GM12878 (cell line): ENCODE measurements around the gene EN1. TPM values are rescaled to one million over a fixed set of nuclear protein-coding genes. Genes with fewer than 3 reads are reported as not detected.

ENCODE experiments used
- ATAC-seq: fragments of 200-7000 bp; cut with Tn5 transposase; 3 replicates; pipeline ENCODE4 v1.9.1; 2020; ENCODE audit warnings: mild to moderate bottlenecking, moderate library complexity
- BruUV-seq: library from RNA; stranded (reverse); fragments of 400-500 nt; replicated peaks from 2 replicates; lab custom pipeline; 2021; lab: Mats Ljungman, UMichigan
- CTCF ChIA-PET: fragments of 300-600 bp; sonication (Branson Sonifier 250); formaldehyde crosslinking; extraction: SDS; loops from one replicate; lab custom pipeline; 2021; ENCODE audit warnings: inconsistent platforms; lab: Yijun Ruan, JAX
- POLR2A ChIA-PET: fragments of 350-600 bp; formaldehyde crosslinking; extraction: SDS; loops from one replicate; lab custom pipeline; 2021; ENCODE audit warnings: inconsistent platforms; lab: Charles Lee
- RAD21 ChIA-PET: fragments of 300-600 bp; sonication (Branson Sonifier 250); formaldehyde crosslinking; loops from one replicate; lab custom pipeline; 2023; ENCODE audit warnings: antibody characterized with exemption; ENCODE audit not compliant: unreplicated experiment; lab: Charles Lee
- SMC1A ChIA-PET: fragments of 300-600 bp; sonication (Branson Sonifier 250); formaldehyde crosslinking; loops from one replicate; lab custom pipeline; 2023; ENCODE audit not compliant: unreplicated experiment, uncharacterized antibody; lab: Charles Lee
- DNase-seq: peaks from one replicate; pipeline ENCODE4 v3.0.0-alpha.2; 2011; ENCODE audit warnings: low read depth, low spot score
- FAIRE-seq: peaks from 3 replicates; lab custom pipeline; 2011; peaks lifted over from hg19 to GRCh38; lab: Jason Lieb, UNC
- H2AFZ ChIP-seq: 2 replicates; pipeline ENCODE4 v1.6.0; 2011; ENCODE audit warnings: low read depth, low read length, control low read depth; ENCODE audit not compliant: control insufficient read depth
- H3K27ac ChIP-seq: 2 replicates; pipeline ENCODE4 v1.5.1; 2011; ENCODE audit warnings: control low read depth; ENCODE audit not compliant: control insufficient read depth, insufficient read depth
- H3K27me3 ChIP-seq, 2 experiments: replicated peaks in 1 of 2; 2 replicates each; pipeline versions ENCODE4 v1.6.0 to v1.6.1; 2011; ENCODE audit warnings: low read length in 1 of 2; ENCODE audit not compliant: control insufficient read depth in 2 of 2, insufficient read depth in 2 of 2
- H3K36me3 ChIP-seq, 2 experiments: 2 replicates each; pipeline ENCODE4 v1.5.1; 2011; ENCODE audit warnings: low read length in 1 of 2; ENCODE audit not compliant: control insufficient read depth in 2 of 2, insufficient read depth in 2 of 2
- H3K4me1 ChIP-seq: 2 replicates; pipeline ENCODE4 v1.6.1; 2011; ENCODE audit warnings: mild to moderate bottlenecking, low read length, moderate library complexity, mixed read lengths; ENCODE audit not compliant: control insufficient read depth, insufficient read depth
- H3K4me2 ChIP-seq: 2 replicates; pipeline ENCODE4 v1.6.0; 2011; ENCODE audit warnings: control low read depth; ENCODE audit not compliant: control insufficient read depth, insufficient read depth
- H3K4me3 ChIP-seq: fragments of 200-600 bp; sonication (generic); 2 replicates; pipeline ENCODE4 v1.5.1; 2016
- H3K79me2 ChIP-seq: 2 replicates; pipeline ENCODE4 v1.6.0; 2011; ENCODE audit warnings: low read length; ENCODE audit not compliant: control insufficient read depth, insufficient read depth
- H3K9ac ChIP-seq: 2 replicates; pipeline ENCODE4 v1.8.0; 2011; ENCODE audit warnings: low read length, control low read depth, mixed read lengths; ENCODE audit not compliant: control insufficient read depth, insufficient read depth
- H3K9me3 ChIP-seq: replicated peaks from 3 replicates; pipeline ENCODE4 v1.5.1; 2011; ENCODE audit warnings: mild to moderate bottlenecking, low read length; ENCODE audit not compliant: control insufficient read depth, insufficient read depth
- H4K20me1 ChIP-seq: 2 replicates; pipeline ENCODE4 v1.6.0; 2011; ENCODE audit not compliant: control insufficient read depth, insufficient read depth
- BCLAF1 ChIP-seq: fragments of 450-650 bp; IDR thresholded peaks from 2 replicates; pipeline ENCODE4 v1.6.1; 2017; ENCODE audit warnings: antibody characterized with exemption, mild to moderate bottlenecking, moderate library complexity
- CBX3 ChIP-seq: fragments of 200-600 bp; sonication (generic); IDR thresholded peaks from 2 replicates; pipeline ENCODE4 v1.6.1; 2016; ENCODE audit warnings: low read depth, borderline replicate concordance
- CEBPZ ChIP-seq: fragments of 150-350 bp; IDR thresholded peaks from 2 replicates; pipeline ENCODE4 v1.6.1; 2016; ENCODE audit warnings: low read depth, low read length
- E2F4 ChIP-seq: IDR thresholded peaks from 2 replicates; pipeline ENCODE4 v1.6.1; 2012; ENCODE audit warnings: low read depth, low read length, improper control_type of control experiment
- GABPA ChIP-seq: IDR thresholded peaks from 2 replicates; pipeline ENCODE4 v1.6.1; 2014; ENCODE audit warnings: antibody characterized with exemption, low read depth, mild to moderate bottlenecking, inconsistent platforms
- HDGF ChIP-seq: fragments of 450-650 bp; IDR thresholded peaks from 2 replicates; pipeline ENCODE4 v1.6.1; 2016; ENCODE audit warnings: antibody characterized with exemption
- IRF3 ChIP-seq: fragments of 450-650 bp; IDR thresholded peaks from 2 replicates; pipeline ENCODE4 v1.6.1; 2014; ENCODE audit warnings: mild to moderate bottlenecking
- KDM1A ChIP-seq: fragments of 200-600 bp; sonication (generic); IDR thresholded peaks from 2 replicates; pipeline ENCODE4 v1.6.1; 2016; ENCODE audit warnings: borderline replicate concordance
- MYC ChIP-seq: IDR thresholded peaks from 2 replicates; pipeline ENCODE4 v1.6.1; 2011; ENCODE audit warnings: mild to moderate bottlenecking, low read length, moderate library complexity, inconsistent platforms; ENCODE audit not compliant: insufficient read depth, insufficient replicate concordance, insufficient read length, severe bottlenecking
- NR2C1 ChIP-seq: fragments of 450-650 bp; IDR thresholded peaks from 2 replicates; pipeline ENCODE4 v1.6.1; 2017; ENCODE audit warnings: antibody characterized with exemption, mild to moderate bottlenecking, moderate library complexity
- POU2F2 ChIP-seq: IDR thresholded peaks from 3 replicates; pipeline ENCODE4 v1.6.1; 2011; ENCODE audit warnings: low read depth, mild to moderate bottlenecking, low read length, borderline replicate concordance
- TAF1 ChIP-seq: IDR thresholded peaks from 2 replicates; pipeline ENCODE4 v1.6.1; 2011; ENCODE audit warnings: mild to moderate bottlenecking, low read depth, low read length, borderline replicate concordance
- TARDBP ChIP-seq: IDR thresholded peaks from 2 replicates; pipeline ENCODE4 v1.6.1; 2016; ENCODE audit warnings: borderline replicate concordance
- TCF7 ChIP-seq: IDR thresholded peaks from 2 replicates; pipeline ENCODE4 v1.6.1; 2014; ENCODE audit warnings: antibody characterized with exemption, borderline replicate concordance
- WRNIP1 ChIP-seq: IDR thresholded peaks from 2 replicates; pipeline ENCODE4 v1.6.1; 2011; ENCODE audit warnings: low read depth, low read length, improper control_type of control experiment, borderline replicate concordance
- ZNF24 ChIP-seq: fragments of 450-650 bp; IDR thresholded peaks from 2 replicates; pipeline ENCODE4 v1.6.1; 2017; ENCODE audit warnings: antibody characterized with exemption, mild to moderate bottlenecking
- WGBS: methylation state at CpG from one replicate; pipeline ENCODE4 v1.1.6; 2016; ENCODE audit warnings: low lambda C conversion rate; ENCODE audit not compliant: insufficient replicate concordance, insufficient coverage; ENCODE audit errors: missing lambda C conversion rate; 5-methylcytosine and 5-hydroxymethylcytosine counted together
- in situ Hi-C: fragments of 300-500 bp; cut with MboI; formaldehyde crosslinking; loops from 9 replicates; pipeline ENCODE4 v1.14.3; 2018; ENCODE audit warnings: mixed read lengths
- intact Hi-C: fragments of 100-400 bp; cut with micrococcal nuclease; formaldehyde crosslinking; loops from one replicate; pipeline ENCODE4 v1.14.2; 2022; ENCODE audit not compliant: unreplicated experiment
- polyA plus RNA-seq, 11 experiments: library from polyadenylated mRNA; depleted of rRNA in 4 of 11; unstranded in 6 of 11; stranded (reverse) in 5 of 11; fragments of >200 nt; fragmentation: Nextera tagmentation in 4 of 11; fragmentation: Illumina TruSeq in 1 of 11; extraction: Ambion mirVana in 4 of 11; extraction: Trizol in 1 of 11; gene quantifications; 1 replicate in 1 of 11; 2 replicates in 10 of 11; pipeline versions ENCODE4 v1.2.1 to v1.2.3, GENCODE V29; 2011 to 2016; ENCODE audit warnings: inconsistent platforms in 2 of 11, missing spikeins in 2 of 11, low read depth in 1 of 11
- total RNA-seq, 4 experiments: library from RNA; depleted of rRNA in 3 of 4; stranded (reverse); fragments of >200 nt in 3 of 4; fragmentation: Illumina TruSeq in 1 of 4; extraction: Trizol in 1 of 4; gene quantifications; 2 replicates each; pipeline versions ENCODE4 v1.2.1 to v1.2.3, GENCODE V29; 2013 to 2021

EN1 gene
- total and polyA plus RNA-seq, 10 of the 15 experiments (the other 5 are each of a cell fraction or from before 2014, with no cell fraction given) = not detected

GRCh38 chr2:118859157-118859770, 11.8 kb upstream of the EN1 start:
- peaks cover 9 to 34% of the 10 kb centered on the region in 2 experiments for H3K27me3 ChIP-seq
- TF ChIP-seq HDGF (no peak), TCF7 (no peak), GABPA (no peak), MYC (no peak), ZNF24 (no peak), KDM1A (no peak), WRNIP1 (no peak), TAF1 (no peak), E2F4 (no peak), IRF3 (no peak), POU2F2 (no peak), BCLAF1 (no peak), CEBPZ (no peak), NR2C1 (no peak), CBX3 (no peak), TARDBP (no peak)

More at GRCh38 chr2:118859157-118859770, 11.8 kb upstream of the EN1 start:
- CTCF ChIA-PET = interaction anchor here (0.8 to 1.8 kb wide), 4 partner anchors 636 to 813 kb away, joined by 3 to 7 read pairs (median 4); no protein-coding TSS in a partner anchor
- Histone ChIP-seq H3K9ac (no peak overlapping the region), H3K9me3 (no peaks in the 10 kb centered on the region), H3K4me3 (no peak overlapping the region), H3K27ac (no peak overlapping the region), H2AFZ (no peak overlapping the region), H3K4me2 (no peak overlapping the region), H4K20me1 (no peaks in the 10 kb centered on the region), H3K4me1 (no peaks in the 10 kb centered on the region), H3K36me3 (no peaks in the 10 kb centered on the region), H3K79me2 (no peaks in the 10 kb centered on the region)
- DNase-seq = no peak
- RAD21 ChIA-PET = no interaction called here
- in situ Hi-C loops = loop anchor here (25.0 kb wide), 1 partner anchor 822 kb away; no protein-coding TSS in a partner anchor
- POLR2A ChIA-PET = interaction anchor here (0.7 kb wide), 1 partner anchor 706 kb away, joined by 6 read pairs; no protein-coding TSS in a partner anchor
- intact Hi-C loops = loop anchor here (5.0 kb wide), 1 partner anchor 812 kb away; no protein-coding TSS in a partner anchor
- BruUV-seq = no TSS peak
- no peak for FAIRE-seq
- WGBS = 34% methylated on average over 25 of the region's 26 CpGs
- ATAC-seq = no peak
- SMC1A ChIA-PET = interaction anchor here (1.1 kb wide), 1 partner anchor 812 kb away, joined by 3 read pairs; no protein-coding TSS in a partner anchor
